Mononuclear cell (primary cell): ENCODE results near the gene ZNRF3. TPM values are rescaled to one million over a fixed set of nuclear protein-coding genes. Genes with fewer than 3 reads are reported as not detected.
"Not testable (repeated sequence)": the region's sequence is repeated elsewhere in the genome, so short reads cannot be mapped to it uniquely, and the experiment has no call there.

Experiments used
- H3K27me3 ChIP-seq: 2 replicates; pipeline ENCODE4 v1.6.0; 2011; ENCODE audit warnings: low read length, control low read depth; ENCODE audit not compliant: insufficient read depth
- H3K4me1 ChIP-seq: 2 replicates; pipeline ENCODE4 v1.5.1; 2011; ENCODE audit warnings: mild to moderate bottlenecking, low read length, control low read depth; ENCODE audit not compliant: insufficient read depth
- H3K4me3 ChIP-seq: 2 replicates; pipeline ENCODE4 v1.5.1; 2011; ENCODE audit warnings: mild to moderate bottlenecking, low read length, moderate library complexity
- H3K9me3 ChIP-seq: 2 replicates; pipeline ENCODE4 v1.5.1; 2011; ENCODE audit warnings: low read depth, mild to moderate bottlenecking, control low read depth, low read length
- total RNA-seq: library from RNA; depleted of rRNA; stranded (reverse); fragments of >200 nt; gene quantifications from one replicate; pipeline ENCODE4 v1.2.3, GENCODE V29; 2012

The ZNRF3 gene
- total RNA-seq, 1 donor = 0.52 TPM

GRCh38 chr22:28942801-28943500 lies 59.6 kb downstream of the ZNRF3 start:
- no peak overlapping the region for H3K4me3 ChIP-seq
- peaks cover 14% of the 10 kb centered on the region for H3K27me3 ChIP-seq
- H3K9me3 ChIP-seq = peaks cover 12% of the 10 kb centered on the region
- H3K4me1 ChIP-seq = peaks cover 8% of the 10 kb centered on the region

- H3K27me3 ChIP-seq = peaks cover 14% of the 10 kb centered on the region
Measured at GRCh38 chr22:28943501-28943879, 60.1 kb downstream of the ZNRF3 start.

GRCh38 chr22:28947125-28947524 lies 63.8 kb downstream of the ZNRF3 start:
- Histone ChIP-seq H3K4me1 (peaks cover 11% of the 10 kb centered on the region), H3K4me3 (no peak overlapping the region), H3K9me3 (peaks cover 12% of the 10 kb centered on the region), H3K27me3 (peaks cover 33% of the 10 kb centered on the region)

More at GRCh38 chr22:28943501-28943879, 60.1 kb downstream of the ZNRF3 start:
- no peak overlapping the region for H3K4me3 ChIP-seq
- H3K4me1 ChIP-seq = peaks cover 8% of the 10 kb centered on the region
- H3K9me3 ChIP-seq = peaks cover 12% of the 10 kb centered on the region

- Histone ChIP-seq H3K4me1 (peaks cover 7% of the 10 kb centered on the region), H3K9me3 (peaks cover 12% of the 10 kb centered on the region), H3K27me3 (peaks cover 46% of the 10 kb centered on the region), H3K4me3 (no peak overlapping the region)
Measured at GRCh38 chr22:28948424-28948823, 65.1 kb downstream of the ZNRF3 start.

- H3K4me3 ChIP-seq, H3K4me1 ChIP-seq: not testable (repeated sequence)
- peaks cover 12% of the 10 kb centered on the region for H3K9me3 ChIP-seq
- H3K27me3 ChIP-seq = peaks cover 52% of the 10 kb centered on the region
Measured at GRCh38 chr22:28948860-28949551, 65.6 kb downstream of the ZNRF3 start.

- H3K27me3 ChIP-seq = peaks cover 60% of the 10 kb centered on the region
Measured at GRCh38 chr22:28949788-28950187, 66.4 kb downstream of the ZNRF3 start.

GRCh38 chr22:28950617-28951411 lies 67.4 kb downstream of the ZNRF3 start:
- H3K9me3 ChIP-seq = peaks cover 12% of the 10 kb centered on the region

More at GRCh38 chr22:28949788-28950187, 66.4 kb downstream of the ZNRF3 start:
- peaks cover 12% of the 10 kb centered on the region for H3K9me3 ChIP-seq
- H3K4me3 ChIP-seq = no peak overlapping the region
- H3K4me1 ChIP-seq = peaks cover 3% of the 10 kb centered on the region

GRCh38 chr22:28951530-28951929 lies 68.2 kb downstream of the ZNRF3 start:
- H3K4me1 ChIP-seq = peaks cover 18% of the 10 kb centered on the region
- H3K27me3 ChIP-seq = peaks cover 57% of the 10 kb centered on the region
- H3K4me3 ChIP-seq = no peak overlapping the region
- H3K9me3 ChIP-seq = peaks cover 10% of the 10 kb centered on the region

More at GRCh38 chr22:28950617-28951411, 67.4 kb downstream of the ZNRF3 start:
- Histone ChIP-seq H3K4me3 (no peak overlapping the region), H3K4me1 (peaks cover 11% of the 10 kb centered on the region), H3K27me3 (peaks cover 62% of the 10 kb centered on the region)

- Histone ChIP-seq H3K9me3 (peaks cover 5% of the 10 kb centered on the region), H3K27me3 (peaks cover 57% of the 10 kb centered on the region), H3K4me3 (no peak overlapping the region), H3K4me1 (peaks cover 21% of the 10 kb centered on the region)
Measured at GRCh38 chr22:28951969-28952521, 68.7 kb downstream of the ZNRF3 start.

- no peaks in the 10 kb centered on the region for H3K9me3 ChIP-seq
- peaks cover 21% of the 10 kb centered on the region for H3K4me1 ChIP-seq
- H3K27me3 ChIP-seq = peaks cover 58% of the 10 kb centered on the region
- no peak overlapping the region for H3K4me3 ChIP-seq
Measured at GRCh38 chr22:28952857-28953256, 69.5 kb downstream of the ZNRF3 start.

GRCh38 chr22:28953403-28953802 lies 70.0 kb downstream of the ZNRF3 start:
- Histone ChIP-seq H3K9me3 (no peaks in the 10 kb centered on the region), H3K4me3 (no peak overlapping the region), H3K27me3 (peaks cover 58% of the 10 kb centered on the region), H3K4me1 (peaks cover 21% of the 10 kb centered on the region)

- H3K4me3 ChIP-seq = no peak overlapping the region
- peaks cover 21% of the 10 kb centered on the region for H3K4me1 ChIP-seq
- H3K9me3 ChIP-seq = no peaks in the 10 kb centered on the region
- peaks cover 65% of the 10 kb centered on the region for H3K27me3 ChIP-seq
Measured at GRCh38 chr22:28953976-28954880, 70.9 kb downstream of the ZNRF3 start.

- H3K4me3 ChIP-seq = no peak overlapping the region
- H3K9me3 ChIP-seq = no peaks in the 10 kb centered on the region
- H3K27me3 ChIP-seq = peaks cover 74% of the 10 kb centered on the region
- peaks cover 18% of the 10 kb centered on the region for H3K4me1 ChIP-seq
Measured at GRCh38 chr22:28955817-28956216, 72.4 kb downstream of the ZNRF3 start.

GRCh38 chr22:28956506-28956905 lies 73.1 kb downstream of the ZNRF3 start:
- no peak overlapping the region for H3K4me3 ChIP-seq
- H3K4me1 ChIP-seq = peaks cover 18% of the 10 kb centered on the region
- H3K27me3 ChIP-seq = peaks cover 76% of the 10 kb centered on the region
- H3K9me3 ChIP-seq = no peaks in the 10 kb centered on the region
